HG03064 (cell line): ENCODE results near the gene TRAPPC1.

Source experiments
- ATAC-seq: cut with Tn5 transposase; IDR thresholded peaks from one replicate; pipeline ENCODE4 v1.9.1; 2021; ENCODE audit warnings: low read depth; ENCODE audit not compliant: unreplicated experiment

TRAPPC1 gene

DNA sequence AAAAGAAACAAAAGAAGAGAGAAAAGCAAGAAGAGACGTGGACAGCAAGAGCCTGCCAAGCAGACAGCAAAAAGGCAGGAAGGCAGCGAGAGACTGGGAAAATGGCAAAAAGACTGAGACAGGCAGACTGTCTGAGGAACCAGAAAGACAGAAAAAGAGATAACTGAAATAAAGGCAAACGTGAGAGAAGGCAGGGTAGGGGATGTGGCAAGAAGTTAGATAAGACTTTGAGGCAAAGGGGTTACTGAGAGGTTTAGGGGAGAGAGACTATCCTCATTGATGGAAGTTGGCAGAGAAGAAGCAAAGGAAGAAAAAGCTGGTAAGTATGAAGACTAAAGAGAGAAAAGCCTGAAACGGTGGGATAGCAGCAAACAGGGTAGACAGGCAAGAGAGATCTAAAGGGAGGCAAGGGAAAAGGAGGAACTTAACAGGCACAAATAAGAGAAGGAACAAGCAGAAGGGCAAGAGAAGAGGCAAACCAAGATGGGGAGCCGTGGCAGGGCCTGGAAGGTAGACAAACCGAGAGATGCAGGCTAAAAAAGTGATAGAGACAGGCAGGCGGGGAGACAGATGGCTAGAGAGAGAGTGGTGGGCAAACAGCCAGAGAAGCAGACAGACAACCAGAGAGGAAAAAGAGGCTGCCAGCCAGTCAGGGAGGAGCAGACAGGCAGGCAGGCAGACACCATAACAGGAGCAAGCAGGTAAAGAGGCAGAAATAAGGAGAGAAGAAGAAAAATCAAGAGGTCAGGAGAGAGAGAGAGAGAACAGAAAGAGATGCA is 50.3 kb downstream of the TRAPPC1 start:
- no peak for ATAC-seq
